Left ventricle myocardium inferior (tissue), 1 donor: ENCODE data around the gene THEMIS2. TPM values are rescaled to one million over a fixed set of nuclear protein-coding genes. Genes with fewer than 3 reads are reported as not detected.
"Not testable (repeated sequence)": the region's sequence is repeated elsewhere in the genome, so short reads cannot be mapped to it uniquely, and the experiment has no call there.

Experiments used
- DNase-seq: peaks from one replicate; pipeline ENCODE4 v3.0.0-alpha.2; 2020
- H3K27ac ChIP-seq: fragments of 200-600 bp; replicated peaks from 2 replicates; pipeline ENCODE4 v1.8.0; 2021
- H3K27me3 ChIP-seq: fragments of 200-600 bp; 2 replicates; pipeline ENCODE4 v1.8.0; 2021; ENCODE audit warnings: low read depth
- H3K36me3 ChIP-seq: fragments of 200-600 bp; 2 replicates; pipeline ENCODE4 v1.8.0; 2021
- H3K4me1 ChIP-seq: fragments of 200-600 bp; 2 replicates; pipeline ENCODE4 v1.8.0; 2021
- H3K4me3 ChIP-seq: fragments of 200-600 bp; 2 replicates; pipeline ENCODE4 v1.8.0; 2021; ENCODE audit warnings: mild to moderate bottlenecking, moderate library complexity
- H3K9me3 ChIP-seq: fragments of 200-600 bp; replicated peaks from 2 replicates; pipeline ENCODE4 v1.8.0; 2021
- CTCF ChIP-seq: fragments of 200-600 bp; IDR thresholded peaks from 2 replicates; pipeline ENCODE4 v1.8.0; 2021; ENCODE audit warnings: antibody characterized with exemption, mild to moderate bottlenecking, borderline replicate concordance
- intact Hi-C: fragments of 100-400 bp; cut with micrococcal nuclease; formaldehyde crosslinking; loops from one replicate; pipeline ENCODE4 v1.11.0; 2022
- long read RNA-seq: library from polyadenylated mRNA; unstranded; transcript quantifications from one replicate; pipeline ENCODE4 v2.0.0, GENCODE V29; 2021
- total RNA-seq: library from RNA; stranded (reverse); fragmentation: NEBNext Ultra II Directional; extraction: Animal tissue kit (Norgen Biotek cat#: 25700); gene quantifications from one replicate; pipeline ENCODE4 v1.2.1, GENCODE V29; 2021
- donor health status: DM: no; HTN: yes; CAD: no; lungs with severe emphysema.

Gene THEMIS2
- 4.9 TPM for total RNA-seq
- long read RNA-seq, partial matches to known transcripts = 4 of 7 reads
- long read RNA-seq, other reads (novel, unspliced or antisense) = 0 of 7 reads

- Histone ChIP-seq H3K4me1 (peaks cover 13% of the 10 kb centered on the region), H3K4me3 (peak within 1 kb of the TSS; percentile 78), H3K9me3 (no peaks in the 10 kb centered on the region), H3K36me3 (no peaks in the 10 kb centered on the region), H3K27me3 (peaks cover 9% of the 10 kb centered on the region), H3K27ac (peak within 1 kb of the TSS; percentile 55)
- intact Hi-C loops = no loop called here
- peak; percentile 75 for DNase-seq
- no peak for TF ChIP-seq CTCF
These were observed at the start of gene THEMIS2 for GRCh38 chr1:27872059-27872801. Gene THEMIS2 (plus strand): TSS chr1:27872544. CDS start chr1:27872572, 28 bp downstream.

DNA sequence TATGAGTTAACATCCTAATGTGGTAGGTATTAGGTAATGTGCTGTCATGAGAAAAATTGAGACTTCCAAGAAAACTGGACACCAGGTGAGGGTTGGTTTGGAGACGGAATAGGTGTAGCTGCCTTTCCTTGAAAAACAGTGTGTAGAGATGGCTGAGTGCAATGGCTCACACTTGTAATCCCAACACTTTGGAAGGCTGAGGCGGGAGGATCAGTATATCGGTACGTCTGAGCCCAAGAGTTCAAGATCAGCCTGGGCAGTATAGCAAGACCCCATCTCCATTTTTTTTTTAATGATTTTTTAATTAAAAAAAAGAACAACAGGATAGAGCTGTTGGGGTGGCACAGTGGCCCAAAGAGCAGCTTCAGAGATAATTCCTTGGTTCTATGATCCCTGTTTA is 48.6 kb upstream of the THEMIS2 start:
- Histone ChIP-seq H3K36me3 (peaks cover 61% of the 10 kb centered on the region), H3K27ac (no peak overlapping the region), H3K27me3 (no peaks in the 10 kb centered on the region), H3K4me3 (no peak overlapping the region), H3K4me1 (no peaks in the 10 kb centered on the region), H3K9me3 (no peaks in the 10 kb centered on the region)
- intact Hi-C loops = no loop called here
- no peak for DNase-seq
- no peak for TF ChIP-seq CTCF

- no peaks in the 10 kb centered on the region for H3K4me1 ChIP-seq
- H3K9me3 ChIP-seq = no peaks in the 10 kb centered on the region
- intact Hi-C loops = no loop called here
- no peak for DNase-seq
- H3K4me3 ChIP-seq = no peak overlapping the region
- TF ChIP-seq CTCF = no peak
- no peaks in the 10 kb centered on the region for H3K27me3 ChIP-seq
- no peak overlapping the region for H3K27ac ChIP-seq
- peaks cover 55% of the 10 kb centered on the region for H3K36me3 ChIP-seq
These were observed 47.9 kb upstream of the THEMIS2 start for GRCh38 chr1:27824411-27824810.

DNA sequence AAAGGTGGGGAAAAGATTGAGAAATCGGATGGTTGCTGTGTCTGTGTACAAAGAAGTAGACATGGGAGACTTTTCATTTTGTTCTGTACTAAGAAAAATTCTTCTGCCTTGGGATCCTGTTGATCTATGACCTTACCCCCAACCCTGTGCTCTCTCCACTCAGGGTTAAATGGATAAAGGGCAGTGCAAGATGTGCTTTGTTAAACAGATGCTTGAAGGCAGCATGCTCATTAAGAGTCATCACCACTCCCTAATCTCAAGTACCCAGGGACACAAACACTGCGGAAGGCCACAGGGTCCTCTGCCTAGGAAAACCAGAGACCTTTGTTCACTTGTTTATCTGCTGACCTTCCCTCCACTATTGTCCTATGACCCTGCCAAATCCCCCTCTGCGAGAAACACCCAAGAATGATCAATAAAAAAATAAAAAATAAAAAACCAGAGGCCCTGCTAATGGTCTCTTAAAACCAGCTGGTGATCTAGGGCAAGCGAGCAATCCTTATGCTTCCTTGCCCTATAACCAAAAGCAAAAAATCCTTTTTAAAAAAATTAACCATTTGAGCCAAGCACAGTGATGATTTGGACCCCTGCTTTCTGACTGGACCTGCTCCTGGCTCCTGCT is 42.9 kb upstream of the THEMIS2 start:
- peak overlapping the region; percentile 95 for H3K27ac ChIP-seq
- DNase-seq, H3K9me3 ChIP-seq, H3K27me3 ChIP-seq, intact Hi-C loops: not testable (repeated sequence)
- H3K36me3 ChIP-seq = peaks cover 27% of the 10 kb centered on the region
- peak overlapping the region; percentile 89 for H3K4me3 ChIP-seq
- H3K4me1 ChIP-seq = peaks cover 31% of the 10 kb centered on the region

- H3K36me3 ChIP-seq = peaks cover 19% of the 10 kb centered on the region
- intact Hi-C loops = no loop called here
- H3K9me3 ChIP-seq = no peaks in the 10 kb centered on the region
- no peak for TF ChIP-seq CTCF
- peak within 1 kb of the TSS; percentile 89 for H3K4me3 ChIP-seq
- no peaks in the 10 kb centered on the region for H3K27me3 ChIP-seq
- H3K4me1 ChIP-seq = peaks cover 40% of the 10 kb centered on the region
- H3K27ac ChIP-seq = peak within 1 kb of the TSS; percentile 95
- peak; percentile 93 for DNase-seq
These were observed 41.5 kb upstream of the THEMIS2 start, which contains the start of gene PPP1R8 for GRCh38 chr1:27830621-27831440. Gene PPP1R8 (plus strand): TSS chr1:27830782. CDS start chr1:27830836, 54 bp downstream.
